Prostate gland (tissue), 2 donors: ENCODE measurements around the gene SLC1A2.

Experiments
- POLR2A ChIP-seq: fragments of 450-650 bp; IDR thresholded peaks from one replicate; pipeline ENCODE4 v1.6.1; 2016; ENCODE audit warnings: antibody characterized with exemption, mild to moderate bottlenecking
- TF ChIP-seq, protein P1 (sequence below), 4 experiments: fragments of 200-600 bp in 2 of 4; fragments of 450-650 bp in 2 of 4; sonication (generic) in 2 of 4; IDR thresholded peaks; 1 replicate in 3 of 4; 2 replicates in 1 of 4; pipeline ENCODE4 v1.5.1; 2016 to 2019; ENCODE audit warnings: antibody characterized with exemption in 4 of 4, mild to moderate bottlenecking in 2 of 4, moderate library complexity in 2 of 4

DNA sequence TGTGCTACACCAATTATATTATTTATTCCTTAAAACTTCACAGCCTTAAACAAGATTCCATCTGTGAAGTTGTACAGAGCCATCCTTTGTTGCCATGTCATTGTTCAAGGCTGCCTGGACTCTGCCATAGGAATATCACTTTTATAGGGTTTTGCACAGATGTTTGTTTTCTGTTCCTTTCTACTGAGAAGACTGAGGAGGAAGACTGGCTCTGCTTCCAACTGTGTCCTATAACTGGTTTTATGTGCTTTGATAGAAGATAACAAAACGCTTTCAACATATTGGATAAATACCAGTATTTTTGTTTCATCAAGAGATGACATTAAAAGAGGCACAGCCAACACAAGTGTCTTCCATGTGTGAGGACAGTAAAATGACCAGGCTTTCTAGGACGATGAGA, 159.8 kb downstream of the SLC1A2 start:
- TF ChIP-seq, protein P1, sequence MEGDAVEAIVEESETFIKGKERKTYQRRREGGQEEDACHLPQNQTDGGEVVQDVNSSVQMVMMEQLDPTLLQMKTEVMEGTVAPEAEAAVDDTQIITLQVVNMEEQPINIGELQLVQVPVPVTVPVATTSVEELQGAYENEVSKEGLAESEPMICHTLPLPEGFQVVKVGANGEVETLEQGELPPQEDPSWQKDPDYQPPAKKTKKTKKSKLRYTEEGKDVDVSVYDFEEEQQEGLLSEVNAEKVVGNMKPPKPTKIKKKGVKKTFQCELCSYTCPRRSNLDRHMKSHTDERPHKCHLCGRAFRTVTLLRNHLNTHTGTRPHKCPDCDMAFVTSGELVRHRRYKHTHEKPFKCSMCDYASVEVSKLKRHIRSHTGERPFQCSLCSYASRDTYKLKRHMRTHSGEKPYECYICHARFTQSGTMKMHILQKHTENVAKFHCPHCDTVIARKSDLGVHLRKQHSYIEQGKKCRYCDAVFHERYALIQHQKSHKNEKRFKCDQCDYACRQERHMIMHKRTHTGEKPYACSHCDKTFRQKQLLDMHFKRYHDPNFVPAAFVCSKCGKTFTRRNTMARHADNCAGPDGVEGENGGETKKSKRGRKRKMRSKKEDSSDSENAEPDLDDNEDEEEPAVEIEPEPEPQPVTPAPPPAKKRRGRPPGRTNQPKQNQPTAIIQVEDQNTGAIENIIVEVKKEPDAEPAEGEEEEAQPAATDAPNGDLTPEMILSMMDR (IDR thresholded peaks at IDR 0.05), result no peak
- TF ChIP-seq POLR2A, result no peak
